ENCODE measurements around the gene TEPSIN. TPM values are rescaled to one million over a fixed set of nuclear protein-coding genes. Genes with fewer than 3 reads are reported as not detected.

TEPSIN gene
- total RNA-seq, 1 experiment from 2014 or later, result 3.4 TPM

- DNase-seq (ENCODE audit: low spot score), result no peak
Measured at GRCh38 chr17:81267390-81268067, 28.7 kb upstream of the TEPSIN start.

- no peak for DNase-seq (ENCODE audit: low spot score)
Measured at GRCh38 chr17:81265576-81265975, 26.7 kb upstream of the TEPSIN start.

- DNase-seq (ENCODE audit: low spot score), result no peak
Measured at GRCh38 chr17:81264640-81265039, 25.8 kb upstream of the TEPSIN start.

- DNase-seq (ENCODE audit: low spot score), result no peak
Measured at GRCh38 chr17:81263371-81264181, 24.7 kb upstream of the TEPSIN start.

- no peak for DNase-seq (ENCODE audit: low spot score)
Measured at GRCh38 chr17:81261582-81262336, 22.9 kb upstream of the TEPSIN start.

GRCh38 chr17:81261096-81261495, 22.2 kb upstream of the TEPSIN start:
- no peak for DNase-seq (ENCODE audit: low spot score)

- no peak for DNase-seq (ENCODE audit: low spot score)
Measured at GRCh38 chr17:81260641-81261040, 21.8 kb upstream of the TEPSIN start.

GRCh38 chr17:81260171-81260570, 21.3 kb upstream of the TEPSIN start:
- DNase-seq (ENCODE audit: low spot score), result no peak

- no peak for DNase-seq (ENCODE audit: low spot score)
Measured at GRCh38 chr17:81259058-81259605, 20.3 kb upstream of the TEPSIN start.

- DNase-seq (ENCODE audit: low spot score), result no peak
Measured at GRCh38 chr17:81258292-81258691, 19.4 kb upstream of the TEPSIN start.

GRCh38 chr17:81257533-81257932, 18.7 kb upstream of the TEPSIN start:
- no peak for DNase-seq (ENCODE audit: low spot score)

- no peak for DNase-seq (ENCODE audit: low spot score)
Measured at GRCh38 chr17:81256616-81257015, 17.8 kb upstream of the TEPSIN start.

GRCh38 chr17:81254955-81255717, 16.3 kb upstream of the TEPSIN start:
- DNase-seq (ENCODE audit: low spot score), result no peak

- DNase-seq (ENCODE audit: low spot score), result no peak
Measured at GRCh38 chr17:81253358-81254131, 14.7 kb upstream of the TEPSIN start.

GRCh38 chr17:81252987-81253329, 14.1 kb upstream of the TEPSIN start:
- no peak for DNase-seq (ENCODE audit: low spot score)

- DNase-seq (ENCODE audit: low spot score), result no peak
Measured at GRCh38 chr17:81252326-81252986, 13.6 kb upstream of the TEPSIN start.

GRCh38 chr17:81251709-81252301, 12.9 kb upstream of the TEPSIN start:
- no peak for DNase-seq (ENCODE audit: low spot score)

GRCh38 chr17:81251094-81251708, 12.3 kb upstream of the TEPSIN start:
- no peak for DNase-seq (ENCODE audit: low spot score)
